Measurements from ENCODE around the gene KNTC1.
A peak's percentile ranks its signal among the peaks of the same experiment; 100 is the strongest.

KNTC1 gene

DNA sequence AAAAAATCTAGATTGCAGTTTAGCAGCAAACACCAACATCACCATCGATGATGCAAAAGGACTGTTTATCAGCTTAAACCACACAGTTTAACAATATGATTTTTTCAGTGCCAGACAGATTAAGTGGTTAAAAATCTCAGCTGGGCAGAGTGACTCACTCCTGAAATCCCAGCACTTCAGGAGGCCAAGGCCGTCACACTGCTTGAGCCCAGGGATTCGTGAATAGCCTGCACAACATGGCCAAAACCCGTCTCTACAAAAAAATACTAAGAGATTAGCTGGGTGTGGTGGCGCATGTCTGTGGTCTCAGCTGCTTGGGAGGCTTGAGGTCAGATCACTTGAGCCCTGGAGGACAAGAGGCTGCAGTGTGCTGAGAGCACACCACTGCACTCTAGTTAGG is 9.2 kb upstream of the KNTC1 start:
- Histone ChIP-seq H3K4me1 (ENCODE audit: control insufficient read depth, insufficient read depth, low read length) (peaks cover 4% of the 10 kb centered on the region; the same call in 1 of the 2 replicates), H3K36me3 (ENCODE audit: control insufficient read depth in 2 of 2, insufficient read depth in 1 of 2, low read length in 2 of 2) (peaks cover 95 to 99% of the 10 kb centered on the region in 2 experiments), H3K27ac (ENCODE audit: extremely low read depth, low read depth, low read length) (no peak overlapping the region), H3K9me3 (ENCODE audit: control insufficient read depth, insufficient read depth, low read depth, low read length) (no peaks in the 10 kb centered on the region), H3K4me3 (ENCODE audit: low read depth, low read length) (no peak overlapping the region)
- POLR2A ChIA-PET: interaction anchor here (0.6 to 1.3 kb wide), 3 partner anchors 9 to 133 kb away, joined by 3 to 6 read pairs (median 4); partner anchors contain the start of genes KNTC1, RSRC2 and ZCCHC8
- CTCF ChIA-PET: no interaction called here
- TF ChIP-seq ZNF184 (tag by site-specific recombination; IDR thresholded peaks at IDR 0.05): 0 out of 2 replicates have a peak, but pooled peaks have one; percentile 35
- TF ChIP-seq ZNF146 (tag by site-specific recombination; IDR thresholded peaks at IDR 0.05): no peak
- TF ChIP-seq ZNF677 (tag by site-specific recombination; IDR thresholded peaks at IDR 0.05): no peak
- peak; percentile 53 for TF ChIP-seq ZIC2 (tag by site-specific recombination; IDR thresholded peaks at IDR 0.05)
- no peak for TF ChIP-seq ZNF311 (tag by site-specific recombination; IDR thresholded peaks at IDR 0.05; ENCODE audit: borderline replicate concordance)
- no peak for TF ChIP-seq SP3 (tag by site-specific recombination; IDR thresholded peaks at IDR 0.05)
- TF ChIP-seq GFI1B (tag by site-specific recombination; IDR thresholded peaks at IDR 0.05): peak; percentile 98
- TF ChIP-seq, protein P1, sequence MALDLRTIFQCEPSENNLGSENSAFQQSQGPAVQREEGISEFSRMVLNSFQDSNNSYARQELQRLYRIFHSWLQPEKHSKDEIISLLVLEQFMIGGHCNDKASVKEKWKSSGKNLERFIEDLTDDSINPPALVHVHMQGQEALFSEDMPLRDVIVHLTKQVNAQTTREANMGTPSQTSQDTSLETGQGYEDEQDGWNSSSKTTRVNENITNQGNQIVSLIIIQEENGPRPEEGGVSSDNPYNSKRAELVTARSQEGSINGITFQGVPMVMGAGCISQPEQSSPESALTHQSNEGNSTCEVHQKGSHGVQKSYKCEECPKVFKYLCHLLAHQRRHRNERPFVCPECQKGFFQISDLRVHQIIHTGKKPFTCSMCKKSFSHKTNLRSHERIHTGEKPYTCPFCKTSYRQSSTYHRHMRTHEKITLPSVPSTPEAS (tag by site-specific recombination; IDR thresholded peaks at IDR 0.05): no peak
- peak; percentile 35; the same call in 1 of the 2 replicates for TF ChIP-seq INSM2 (tag by site-specific recombination; IDR thresholded peaks at IDR 0.05)
- TF ChIP-seq ZNF660 (tag by site-specific recombination; IDR thresholded peaks at IDR 0.05): 0 out of 2 replicates have a peak, but pooled peaks have one; percentile 44
- no peak for TF ChIP-seq KLF8 (tag by site-specific recombination; IDR thresholded peaks at IDR 0.05)
- 0 out of 2 replicates have a peak, but pooled peaks have one; percentile 19 for TF ChIP-seq ZBTB21 (tag by site-specific recombination; IDR thresholded peaks at IDR 0.05)
- TF ChIP-seq, protein P2, sequence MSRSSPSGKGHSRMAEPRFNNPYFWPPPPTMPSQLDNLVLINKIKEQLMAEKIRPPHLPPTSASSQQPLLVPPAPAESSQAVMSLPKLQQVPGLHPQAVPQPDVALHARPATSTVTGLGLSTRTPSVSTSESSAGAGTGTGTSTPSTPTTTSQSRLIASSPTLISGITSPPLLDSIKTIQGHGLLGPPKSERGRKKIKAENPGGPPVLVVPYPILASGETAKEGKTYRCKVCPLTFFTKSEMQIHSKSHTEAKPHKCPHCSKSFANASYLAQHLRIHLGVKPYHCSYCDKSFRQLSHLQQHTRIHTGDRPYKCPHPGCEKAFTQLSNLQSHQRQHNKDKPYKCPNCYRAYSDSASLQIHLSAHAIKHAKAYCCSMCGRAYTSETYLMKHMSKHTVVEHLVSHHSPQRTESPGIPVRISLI (tag by site-specific recombination; IDR thresholded peaks at IDR 0.05): no peak
- TF ChIP-seq ZNF114 (tag by site-specific recombination; IDR thresholded peaks at IDR 0.05): no peak
- peak; percentile 59 for TF ChIP-seq PRDM6 (tag by site-specific recombination; IDR thresholded peaks at IDR 0.05)
- TF ChIP-seq ZNF704 (tag by site-specific recombination; IDR thresholded peaks at IDR 0.05): no peak
- TF ChIP-seq ZNF600 (tag by site-specific recombination; IDR thresholded peaks at IDR 0.05): peak; percentile 42; the same call in 1 of the 2 replicates
- TF ChIP-seq, protein P3, sequence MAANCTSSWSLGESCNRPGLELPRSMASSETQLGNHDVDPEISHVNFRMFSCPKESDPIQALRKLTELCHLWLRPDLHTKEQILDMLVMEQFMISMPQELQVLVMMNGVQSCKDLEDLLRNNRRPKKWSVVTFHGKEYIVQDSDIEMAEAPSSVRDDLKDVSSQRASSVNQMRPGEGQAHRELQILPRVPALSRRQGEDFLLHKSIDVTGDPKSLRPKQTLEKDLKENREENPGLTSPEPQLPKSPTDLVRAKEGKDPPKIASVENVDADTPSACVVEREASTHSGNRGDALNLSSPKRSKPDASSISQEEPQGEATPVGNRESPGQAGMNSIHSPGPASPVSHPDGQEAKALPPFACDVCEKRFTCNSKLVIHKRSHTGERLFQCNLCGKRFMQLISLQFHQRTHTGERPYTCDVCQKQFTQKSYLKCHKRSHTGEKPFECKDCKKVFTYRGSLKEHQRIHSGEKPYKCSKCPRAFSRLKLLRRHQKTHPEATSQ (tag by site-specific recombination; IDR thresholded peaks at IDR 0.05): no peak
